Tibial artery (tissue), 4 donors: ENCODE measurements around the gene SLC9A9.

Source experiments
- DNase-seq, 2 donors: peaks; one replicate each; pipeline ENCODE4 v3.0.0-alpha.2; 2019
- H3K27ac ChIP-seq, 2 donors: fragments of 200-600 bp; sonication (generic) in 1 of 2; 1 replicate in 1 of 2; 2 replicates in 1 of 2; pipeline ENCODE4 v1.5.1; 2018 to 2019; ENCODE audit warnings: mild to moderate bottlenecking in 1 of 2
- H3K27me3 ChIP-seq, 2 donors: fragments of 200-600 bp; sonication (generic) in 1 of 2; one replicate each; pipeline versions ENCODE4 v1.5.1 to v1.6.0; 2016 to 2019
- H3K36me3 ChIP-seq, 3 donors: fragments of 200-600 bp; sonication (generic) in 2 of 3; one replicate each; pipeline ENCODE4 v1.5.1; 2016 to 2019; ENCODE audit warnings: mild to moderate bottlenecking in 2 of 3
- H3K4me1 ChIP-seq, 4 donors: fragments of 200-600 bp; sonication (generic) in 2 of 4; 1 replicate in 3 of 4; 2 replicates in 1 of 4; pipeline ENCODE4 v1.5.1; 2016 to 2019
- H3K4me3 ChIP-seq, 2 donors: fragments of 200-600 bp; sonication (generic) in 1 of 2; 1 replicate in 1 of 2; 2 replicates in 1 of 2; pipeline ENCODE4 v1.5.1; 2018 to 2019; ENCODE audit warnings: mild to moderate bottlenecking in 2 of 2
- H3K9me3 ChIP-seq, 3 donors: fragments of 200-600 bp; sonication (generic) in 1 of 3; one replicate each; pipeline ENCODE4 v1.5.1; 2016 to 2019
- CTCF ChIP-seq, 2 experiments: fragments of 200-600 bp in 1 of 2; fragments of 450-650 bp in 1 of 2; IDR thresholded peaks; one replicate each; pipeline ENCODE4 v1.5.1; 2017 to 2019; ENCODE audit warnings: antibody characterized with exemption in 2 of 2, mild to moderate bottlenecking in 1 of 2, moderate library complexity in 1 of 2
- intact Hi-C: fragments of 100-400 bp; cut with DNase I; formaldehyde crosslinking; loops from one replicate; pipeline ENCODE4 v1.15.0; 2023; ENCODE audit warnings: low total_unique reads

SLC9A9 gene

GRCh38 chr3:143363276-143363675 lies 485.0 kb downstream of the SLC9A9 start:
- no peak for TF ChIP-seq CTCF (IDR thresholded peaks at IDR 0.05)
- no peak for DNase-seq
- H3K27me3 ChIP-seq, result no peaks in the 10 kb centered on the region
- intact Hi-C loops, result no loop called here
- H3K9me3 ChIP-seq, result no peaks in the 10 kb centered on the region
- H3K4me1 ChIP-seq, result no peaks in the 10 kb centered on the region
- no peak overlapping the region for H3K4me3 ChIP-seq
- H3K36me3 ChIP-seq, result peaks cover 0 to 7% (median 0%) of the 10 kb centered on the region in 3 donors
- no peak overlapping the region for H3K27ac ChIP-seq

GRCh38 chr3:143362115-143362991 lies 485.9 kb downstream of the SLC9A9 start:
- intact Hi-C loops, result no loop called here
- no peak for TF ChIP-seq CTCF (IDR thresholded peaks at IDR 0.05)
- no peak for DNase-seq
- Histone ChIP-seq H3K9me3 (no peaks in the 10 kb centered on the region), H3K4me1 (no peaks in the 10 kb centered on the region), H3K27ac (no peak overlapping the region), H3K36me3 (peaks cover 0 to 7% (median 0%) of the 10 kb centered on the region in 3 donors), H3K4me3 (no peak overlapping the region), H3K27me3 (no peaks in the 10 kb centered on the region)

GRCh38 chr3:143361589-143361988 lies 486.7 kb downstream of the SLC9A9 start:
- DNase-seq, result no peak
- Histone ChIP-seq H3K9me3 (no peaks in the 10 kb centered on the region), H3K27me3 (no peaks in the 10 kb centered on the region), H3K36me3 (peaks cover 0 to 7% (median 0%) of the 10 kb centered on the region in 3 donors), H3K27ac (no peak overlapping the region), H3K4me1 (no peaks in the 10 kb centered on the region), H3K4me3 (no peak overlapping the region)
- intact Hi-C loops, result no loop called here
- no peak for TF ChIP-seq CTCF (IDR thresholded peaks at IDR 0.05)

- TF ChIP-seq CTCF (IDR thresholded peaks at IDR 0.05), result no peak
- intact Hi-C loops, result no loop called here
- Histone ChIP-seq H3K9me3 (no peaks in the 10 kb centered on the region), H3K4me1 (no peaks in the 10 kb centered on the region), H3K27me3 (no peaks in the 10 kb centered on the region), H3K4me3 (no peak overlapping the region), H3K36me3 (peaks cover 0 to 7% (median 0%) of the 10 kb centered on the region in 3 donors), H3K27ac (no peak overlapping the region)
- no peak for DNase-seq
Measured at GRCh38 chr3:143360244-143360643, 488.0 kb downstream of the SLC9A9 start.

- H3K27ac ChIP-seq, result no peak overlapping the region
- no peak overlapping the region for H3K4me3 ChIP-seq
- no peaks in the 10 kb centered on the region for H3K27me3 ChIP-seq
- H3K9me3 ChIP-seq, result no peaks in the 10 kb centered on the region
- DNase-seq, result no peak
- peaks cover 0 to 7% (median 0%) of the 10 kb centered on the region in 3 donors for H3K36me3 ChIP-seq
- no peaks in the 10 kb centered on the region for H3K4me1 ChIP-seq
- intact Hi-C loops, result no loop called here
- no peak for TF ChIP-seq CTCF (IDR thresholded peaks at IDR 0.05)
Measured at GRCh38 chr3:143358793-143359491, 489.3 kb downstream of the SLC9A9 start.
